T-helper 1 cell (primary cell): ENCODE data around the gene UTS2.

Experiments used
- DNase-seq, 5 donors: peaks; one replicate each; pipeline ENCODE4 v3.0.0-alpha.2; 2012 to 2020

UTS2 gene

GRCh38 chr1:7862211-7863060 is 9.6 kb upstream of the UTS2 start:
- DNase-seq: no peak

DNA sequence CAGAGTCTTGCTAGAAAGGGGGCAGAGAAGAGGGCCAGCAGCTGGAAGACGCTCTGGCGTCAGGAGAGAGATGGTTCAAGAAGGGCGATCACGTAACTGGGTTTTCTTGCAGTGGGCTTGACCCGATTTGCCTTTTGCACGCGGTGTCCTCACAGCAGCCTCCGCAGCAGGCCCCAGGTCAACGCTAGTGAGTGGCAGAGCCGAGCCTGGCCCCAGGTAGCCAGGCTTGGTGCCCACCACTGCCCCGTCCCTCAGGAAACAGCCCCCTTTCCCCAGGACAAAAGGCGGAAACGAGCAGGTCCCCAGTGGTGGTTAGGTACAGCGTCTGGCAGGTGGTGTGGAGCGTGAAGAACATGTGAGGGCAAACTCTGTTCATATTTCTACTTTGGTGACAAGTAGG is 8.6 kb upstream of the UTS2 start:
- DNase-seq: no peak

- DNase-seq: no peak
These were observed 7.3 kb upstream of the UTS2 start for GRCh38 chr1:7860130-7860529.

- no peak for DNase-seq
These were observed 6.5 kb upstream of the UTS2 start for GRCh38 chr1:7859406-7859805.

GRCh38 chr1:7857985-7858384 is 5.1 kb upstream of the UTS2 start:
- DNase-seq: no peak

GRCh38 chr1:7857000-7857399 is 4.1 kb upstream of the UTS2 start:
- no peak for DNase-seq

DNA sequence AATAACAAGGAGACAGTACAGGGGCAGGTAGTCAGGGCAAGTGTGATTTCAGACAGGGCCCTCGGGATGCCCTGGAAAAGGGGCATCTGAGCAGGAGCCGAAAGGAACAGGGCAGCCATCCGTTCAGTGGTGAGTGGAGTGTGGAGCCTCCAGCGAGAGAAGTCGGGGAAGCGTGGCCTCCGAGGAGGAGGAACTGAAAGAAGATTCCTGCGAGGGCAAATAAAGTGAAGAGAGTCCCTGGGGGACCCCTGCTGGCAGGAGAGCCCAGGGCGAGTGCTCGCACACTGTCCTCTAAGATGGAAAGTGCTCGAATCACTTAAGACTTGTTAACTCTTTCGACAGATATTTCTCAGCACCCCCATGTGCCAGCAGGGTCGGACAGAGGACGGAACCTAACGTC is 3.5 kb upstream of the UTS2 start:
- no peak for DNase-seq

DNA sequence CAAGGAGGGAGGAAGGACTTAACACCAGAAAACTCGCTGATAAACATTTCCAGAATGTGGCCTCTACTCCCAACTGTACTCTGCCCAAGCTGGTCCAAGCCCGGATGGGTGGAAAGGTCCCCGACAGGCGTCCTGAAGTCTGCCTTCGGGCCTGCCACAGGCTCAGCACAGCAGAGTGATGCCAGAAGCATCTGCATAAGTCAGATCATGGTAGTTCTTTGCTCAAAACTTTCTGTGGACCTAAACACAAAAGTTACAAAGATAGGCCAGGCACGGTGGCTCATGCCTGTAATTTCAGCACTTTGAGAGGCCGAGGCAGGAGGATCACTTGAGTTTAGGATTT is 790 bp upstream of the UTS2 start:
- DNase-seq: no peak

GRCh38 chr1:7850786-7851185 is 2.1 kb downstream of the UTS2 start:
- DNase-seq: no peak

GRCh38 chr1:7847599-7847998 is 5.3 kb downstream of the UTS2 start:
- no peak for DNase-seq

DNA sequence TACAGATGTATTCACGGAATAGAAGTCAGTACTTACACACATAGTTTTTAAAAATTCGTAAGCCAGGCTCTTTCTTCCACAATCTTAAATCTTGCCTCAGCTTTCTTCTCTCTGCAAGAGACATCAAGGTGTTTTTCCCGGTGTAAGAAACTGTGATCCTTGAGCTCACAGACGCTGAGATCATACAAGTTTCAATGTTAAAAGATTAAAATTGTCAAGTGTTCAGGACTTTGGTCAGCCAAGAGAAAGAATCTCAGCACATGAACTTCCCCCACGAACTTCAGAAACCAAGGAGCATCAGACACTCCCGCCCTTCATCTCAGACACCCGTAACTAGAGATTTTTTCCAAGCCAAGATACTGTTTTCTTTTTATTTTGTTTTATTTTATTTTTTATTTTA is 6.2 kb downstream of the UTS2 start:
- DNase-seq: no peak

DNA sequence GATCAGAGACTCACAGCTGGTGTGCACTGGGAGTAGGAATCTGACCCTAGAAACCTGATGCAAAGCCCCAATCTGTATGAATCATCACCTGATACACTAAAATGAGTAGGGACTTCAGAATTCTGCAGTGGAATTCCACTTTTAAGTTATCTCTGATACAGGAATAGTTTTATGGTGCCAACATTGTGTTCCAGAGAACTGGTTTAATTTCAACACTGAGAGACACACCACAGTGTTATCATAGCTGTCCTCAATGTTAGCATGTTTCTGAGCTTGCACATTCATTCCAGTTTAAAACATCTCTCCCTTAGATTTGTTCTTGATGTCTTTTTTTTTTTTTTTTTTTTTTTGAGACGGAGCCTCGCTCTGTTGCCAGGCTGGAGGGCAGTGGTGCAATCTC is 7.1 kb downstream of the UTS2 start:
- no peak for DNase-seq

DNA sequence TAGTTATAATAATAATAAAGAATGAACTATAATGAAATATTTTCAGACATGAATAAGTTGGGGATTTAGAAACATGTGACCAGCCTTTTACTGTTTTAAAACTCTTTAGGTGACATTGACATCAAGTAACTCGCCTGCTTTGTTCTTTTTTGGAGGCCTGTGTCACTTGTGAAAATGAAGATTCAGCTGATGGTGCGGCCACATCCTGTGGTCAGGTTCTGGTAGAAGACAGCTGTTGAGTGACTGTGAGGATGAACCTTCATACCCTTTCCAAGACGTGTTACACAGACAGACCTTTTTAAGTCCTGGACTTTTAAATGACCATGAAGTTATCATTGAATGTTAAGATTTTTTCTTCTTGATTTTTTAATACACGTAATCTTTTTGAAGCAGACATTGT is 10.3 kb downstream of the UTS2 start:
- DNase-seq: no peak

GRCh38 chr1:7839526-7839925 is 13.3 kb downstream of the UTS2 start:
- DNase-seq: no peak

DNA sequence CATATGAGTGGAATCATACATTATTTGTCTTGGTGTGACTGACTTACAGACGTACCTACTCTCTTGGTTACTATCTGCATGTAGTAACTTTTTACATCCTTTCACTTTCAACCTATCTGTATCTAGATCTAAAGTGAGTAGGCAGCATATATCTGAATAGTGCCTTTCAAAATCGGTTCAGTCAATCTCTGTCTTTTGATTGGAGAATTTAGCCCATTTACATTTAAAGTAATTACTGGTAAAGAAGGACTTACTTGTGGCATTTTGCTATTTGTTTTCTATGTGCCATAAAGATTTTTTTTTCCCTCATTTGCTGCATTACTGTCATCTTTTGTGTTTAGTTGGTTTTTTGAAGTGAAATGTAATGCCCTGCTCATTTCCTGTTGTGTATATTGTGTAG is 14.2 kb downstream of the UTS2 start:
- no peak for DNase-seq

- DNase-seq: no peak
These were observed 19.8 kb downstream of the UTS2 start for GRCh38 chr1:7833035-7833434.

- no peak for DNase-seq
These were observed 21.4 kb downstream of the UTS2 start for GRCh38 chr1:7831458-7831857.

DNA sequence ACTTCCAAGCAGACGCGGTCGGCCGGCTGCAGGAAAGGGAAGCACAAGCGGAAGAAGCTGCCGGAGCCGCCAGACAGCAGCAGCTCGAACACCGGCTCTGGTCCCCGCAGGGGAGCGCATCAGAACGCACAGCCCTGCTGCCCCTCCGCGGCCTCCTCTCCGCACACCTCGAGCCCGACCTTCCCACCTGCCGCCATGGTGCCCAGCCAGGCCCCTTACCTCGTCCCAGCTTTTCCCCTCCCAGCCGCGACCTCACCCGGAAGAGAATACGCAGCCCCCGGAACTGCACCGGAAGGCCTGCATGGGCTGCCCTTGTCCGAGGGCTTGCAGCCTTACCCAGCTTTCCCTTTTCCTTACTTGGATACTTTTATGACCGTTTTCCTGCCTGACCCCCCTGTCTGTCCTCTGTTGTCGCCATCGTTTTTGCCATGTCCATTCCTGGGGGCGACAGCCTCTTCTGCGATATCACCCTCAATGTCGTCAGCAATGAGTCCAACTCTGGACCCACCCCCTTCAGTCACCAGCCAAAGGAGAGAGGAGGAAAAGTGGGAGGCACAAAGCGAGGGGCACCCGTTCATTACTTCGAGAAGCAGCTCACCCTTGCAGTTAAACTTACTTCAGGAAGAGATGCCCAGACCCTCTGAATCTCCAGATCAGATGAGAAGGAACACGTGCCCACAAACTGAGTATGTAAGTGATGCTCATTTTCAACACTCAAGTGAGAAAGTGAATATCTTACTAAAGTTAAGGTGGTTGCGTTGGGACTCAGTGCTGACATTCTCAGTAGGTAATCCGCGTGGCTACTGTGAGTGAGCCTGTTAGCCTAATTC is 25.5 kb downstream of the UTS2 start:
- DNase-seq: peak; percentile 14 to 24 (median 18)

DNA sequence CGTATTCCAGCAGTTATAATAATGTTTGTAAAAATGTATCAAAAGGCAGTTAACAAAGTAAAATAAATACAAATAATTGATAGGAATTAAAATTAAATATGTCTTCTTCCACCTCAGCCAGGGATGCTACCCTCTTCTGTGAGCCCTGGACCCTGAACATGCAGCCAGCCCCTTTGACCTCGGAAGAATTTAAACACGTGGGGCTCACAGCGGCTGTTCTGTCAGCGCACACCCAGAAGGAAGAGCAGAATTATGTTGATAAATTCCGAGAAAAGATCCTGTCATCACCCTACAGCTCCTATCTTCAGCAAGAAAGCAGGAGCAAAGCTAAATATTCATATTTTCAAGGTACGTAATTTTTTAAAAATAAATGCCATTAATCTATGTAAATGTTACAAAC is 26.5 kb downstream of the UTS2 start:
- DNase-seq: no peak

GRCh38 chr1:7824701-7825100 is 28.2 kb downstream of the UTS2 start:
- no peak for DNase-seq

DNA sequence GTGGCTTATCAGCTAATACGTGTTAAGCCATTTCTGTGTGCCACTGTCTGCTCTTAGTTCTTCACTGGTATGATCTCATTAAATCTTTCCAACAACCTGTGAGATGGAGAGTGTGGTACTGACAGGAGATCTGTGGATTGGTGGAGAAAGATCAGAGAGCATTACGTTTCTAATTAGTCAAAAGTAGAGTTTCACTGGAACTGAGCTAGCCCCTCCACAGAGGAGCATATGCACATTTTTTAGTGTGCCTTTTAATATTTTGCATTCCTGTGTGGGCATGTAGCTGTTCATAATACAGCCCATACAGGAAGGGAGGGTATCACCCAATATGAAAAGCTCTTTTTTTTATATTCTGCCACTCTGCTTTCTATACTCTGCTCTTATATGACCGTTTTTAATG is 31.6 kb downstream of the UTS2 start:
- DNase-seq: no peak

- DNase-seq: no peak
These were observed 39.0 kb downstream of the UTS2 start for GRCh38 chr1:7813677-7814373.

DNA sequence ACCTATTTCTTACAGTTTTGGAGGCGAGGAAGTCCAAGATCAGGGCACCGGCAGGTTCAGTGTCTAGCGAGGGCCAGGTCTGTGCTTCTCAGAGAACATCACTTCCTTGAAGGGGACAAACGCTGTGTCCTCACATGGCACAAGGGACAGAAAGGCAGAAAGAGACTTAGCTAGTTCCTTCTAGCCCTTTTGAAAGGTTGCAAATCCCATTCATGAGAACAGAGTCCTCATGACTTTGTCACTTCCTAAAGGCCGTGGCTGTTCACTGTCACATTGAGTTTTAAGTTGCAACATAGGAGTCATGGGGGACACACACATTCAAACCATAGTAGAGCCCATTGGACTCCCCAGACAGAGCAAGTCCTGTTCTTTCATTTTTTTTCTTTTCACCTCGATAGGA is 41.4 kb downstream of the UTS2 start:
- no peak for DNase-seq

- DNase-seq: peak in 1 of 5 donors; percentile 8
These were observed 42.5 kb downstream of the UTS2 start for GRCh38 chr1:7810395-7810794.
